Mesodermal cell (in vitro differentiated cells): Measurements from ENCODE around the gene SLC9A3.

Experiments
- H3K27ac ChIP-seq: 2 replicates; pipeline ENCODE4 v1.7.0; 2013; ENCODE audit warnings: mild to moderate bottlenecking, low read depth, low read length, moderate library complexity; ENCODE audit not compliant: severe bottlenecking
- H3K36me3 ChIP-seq: 2 replicates; pipeline ENCODE4 v1.7.1; 2013; ENCODE audit warnings: mild to moderate bottlenecking, low read length, moderate library complexity; ENCODE audit not compliant: control insufficient read depth, insufficient read depth
- H3K4me1 ChIP-seq: one replicate; pipeline ENCODE4 v1.7.1; 2013; ENCODE audit warnings: mild to moderate bottlenecking, low read length; ENCODE audit not compliant: insufficient read depth, control insufficient read depth, poor library complexity, severe bottlenecking
- H3K4me3 ChIP-seq: 2 replicates; pipeline ENCODE4 v1.7.0; 2013; ENCODE audit warnings: low read length, control low read depth, mild to moderate bottlenecking; ENCODE audit not compliant: insufficient read depth, poor library complexity, severe bottlenecking; ENCODE audit errors: extremely low read depth
- H3K9me3 ChIP-seq: 2 replicates; pipeline ENCODE4 v1.7.1; 2013; ENCODE audit warnings: mild to moderate bottlenecking, low read length, moderate library complexity; ENCODE audit not compliant: control insufficient read depth
- WGBS, 2 experiments: methylation state at CpG; one replicate each; pipeline ENCODE4 v1.1.5; 2013; ENCODE audit warnings: missing lambda C conversion rate in 2 of 2; ENCODE audit not compliant: insufficient coverage in 2 of 2; 5-methylcytosine and 5-hydroxymethylcytosine counted together

The SLC9A3 gene

DNA sequence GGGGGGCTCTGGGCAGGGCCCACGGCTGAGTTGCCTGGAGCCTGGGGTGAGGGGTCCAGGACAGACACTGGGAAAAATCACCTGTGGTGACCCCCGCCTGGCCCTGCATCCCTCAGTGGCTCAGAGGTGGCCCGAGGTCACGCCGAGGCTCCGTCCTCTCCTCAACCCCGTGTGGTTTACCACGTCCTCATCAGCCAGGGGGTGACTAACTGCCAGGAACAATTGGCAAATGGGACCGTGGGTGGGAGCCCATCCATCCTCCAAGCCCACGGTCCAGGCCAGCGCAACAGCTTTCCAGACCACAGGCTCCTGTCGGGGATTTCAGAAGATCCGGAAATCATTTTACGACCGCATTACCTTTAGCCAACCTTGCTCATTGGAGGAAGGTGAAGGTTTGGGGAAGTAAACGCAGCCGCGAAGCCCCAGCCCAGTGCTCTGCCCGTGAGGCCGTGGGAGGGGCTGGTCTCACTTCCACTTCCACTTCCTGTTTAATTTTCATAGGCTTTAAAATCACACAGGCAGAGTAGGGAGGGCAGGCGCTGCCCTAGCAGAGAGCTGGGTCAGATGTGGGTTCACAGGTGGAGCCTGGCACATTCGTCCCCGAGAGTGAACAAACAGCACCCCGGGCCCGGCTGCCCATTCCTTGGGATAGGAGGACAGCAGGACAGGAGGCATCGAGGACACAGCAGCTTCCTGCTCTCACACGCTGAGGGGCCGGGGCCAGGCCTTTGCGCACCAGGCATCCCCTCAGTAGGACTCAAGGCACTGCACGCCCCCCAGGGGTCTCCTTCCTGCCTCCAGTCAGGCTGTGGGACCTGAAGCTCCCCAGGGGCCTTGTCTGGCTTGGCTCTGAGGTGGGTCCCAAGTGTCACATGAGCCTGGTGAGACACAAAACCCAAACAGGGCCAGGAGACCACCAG is 19.8 kb upstream of the SLC9A3 start:
- WGBS, 2 experiments, result 85 to 94% methylated on average over 22 to 28 of the region's 30 CpGs
- H3K4me3 ChIP-seq, result no peak overlapping the region
- no peak overlapping the region for H3K27ac ChIP-seq
- no peaks in the 10 kb centered on the region for H3K9me3 ChIP-seq
- H3K4me1 ChIP-seq, result no peaks in the 10 kb centered on the region
- H3K36me3 ChIP-seq, result no peaks in the 10 kb centered on the region

DNA sequence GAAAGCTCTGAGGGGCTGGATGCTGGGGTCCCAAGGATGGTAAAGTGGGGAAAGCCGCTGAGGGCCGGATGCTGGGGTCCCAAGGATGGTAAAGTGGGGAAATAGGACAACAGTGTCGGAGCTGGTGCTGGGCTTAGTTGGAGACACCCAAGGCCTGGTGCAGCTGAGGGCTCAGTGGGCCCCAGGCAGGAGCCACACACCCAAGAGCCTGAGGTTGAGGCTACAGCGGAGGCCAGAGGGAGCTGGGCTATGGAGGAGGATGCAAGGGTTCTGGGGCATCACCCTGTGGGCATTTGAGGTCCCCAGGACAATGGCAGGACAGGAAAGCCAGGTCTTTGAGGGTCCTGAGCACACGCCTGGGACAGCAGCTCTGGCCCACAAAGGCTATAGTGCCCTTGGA is 19.1 kb upstream of the SLC9A3 start:
- no peak overlapping the region for H3K4me3 ChIP-seq
- 87 to 93% methylated on average over 4 to 5 of the region's 5 CpGs for WGBS, 2 experiments

DNA sequence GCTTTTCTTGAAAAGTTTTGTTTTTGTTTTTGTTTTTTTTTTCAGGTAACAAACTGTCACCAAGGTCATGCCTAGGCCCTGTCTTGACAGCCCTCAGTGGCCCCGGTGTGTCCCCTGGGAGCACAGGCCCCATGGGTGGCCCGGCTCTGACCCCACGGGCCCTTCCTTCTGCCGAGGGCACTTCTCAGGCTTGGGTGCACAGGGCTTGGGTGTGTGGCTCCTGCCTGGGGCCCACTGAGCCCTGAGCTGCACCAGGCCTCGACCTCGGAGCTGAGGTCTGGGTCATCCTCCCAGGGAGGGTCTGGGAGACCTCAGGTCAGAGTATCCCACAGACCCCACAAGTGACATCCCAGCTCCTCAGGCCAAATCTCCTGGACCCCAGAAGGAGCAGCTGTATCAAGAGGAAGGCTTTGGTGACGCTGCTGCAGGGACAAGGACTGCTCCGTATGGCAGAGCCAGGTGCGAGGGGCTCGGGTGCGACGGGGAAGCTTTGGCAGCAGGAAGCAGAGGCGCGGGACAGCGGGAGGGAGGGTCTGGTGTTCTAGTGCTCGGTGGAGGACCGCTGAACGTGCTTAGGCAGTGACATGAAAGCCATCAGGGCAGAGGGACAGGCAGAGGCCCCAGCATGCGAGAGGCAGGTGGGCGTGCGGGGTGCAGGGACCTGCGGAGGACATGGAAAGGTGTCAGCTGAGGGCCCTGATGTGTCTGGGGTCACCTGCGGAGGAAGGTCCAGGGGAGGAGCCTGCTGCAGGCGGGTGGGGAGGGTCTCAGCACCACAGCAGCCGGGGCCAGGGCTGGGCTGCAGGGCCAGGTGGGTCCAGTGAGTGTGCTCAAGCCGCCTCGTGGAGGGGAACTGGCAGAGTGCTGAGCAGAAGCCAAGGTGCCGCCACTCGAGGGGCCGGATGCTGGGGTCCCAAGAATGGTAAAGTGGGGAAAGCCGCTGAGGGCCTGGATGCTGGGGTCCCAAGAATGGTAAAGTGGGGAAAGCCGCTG is 18.4 kb upstream of the SLC9A3 start:
- Histone ChIP-seq H3K4me3 (no peak overlapping the region), H3K36me3 (no peaks in the 10 kb centered on the region), H3K9me3 (no peaks in the 10 kb centered on the region), H3K27ac (no peak overlapping the region), H3K4me1 (no peaks in the 10 kb centered on the region)
- 88 to 93% methylated on average over 31 to 32 of the region's 32 CpGs for WGBS, 2 experiments

More for the DNA sequence above, 19.1 kb upstream of the SLC9A3 start:
- Histone ChIP-seq H3K4me1 (no peaks in the 10 kb centered on the region), H3K9me3 (no peaks in the 10 kb centered on the region), H3K27ac (no peak overlapping the region), H3K36me3 (no peaks in the 10 kb centered on the region)

DNA sequence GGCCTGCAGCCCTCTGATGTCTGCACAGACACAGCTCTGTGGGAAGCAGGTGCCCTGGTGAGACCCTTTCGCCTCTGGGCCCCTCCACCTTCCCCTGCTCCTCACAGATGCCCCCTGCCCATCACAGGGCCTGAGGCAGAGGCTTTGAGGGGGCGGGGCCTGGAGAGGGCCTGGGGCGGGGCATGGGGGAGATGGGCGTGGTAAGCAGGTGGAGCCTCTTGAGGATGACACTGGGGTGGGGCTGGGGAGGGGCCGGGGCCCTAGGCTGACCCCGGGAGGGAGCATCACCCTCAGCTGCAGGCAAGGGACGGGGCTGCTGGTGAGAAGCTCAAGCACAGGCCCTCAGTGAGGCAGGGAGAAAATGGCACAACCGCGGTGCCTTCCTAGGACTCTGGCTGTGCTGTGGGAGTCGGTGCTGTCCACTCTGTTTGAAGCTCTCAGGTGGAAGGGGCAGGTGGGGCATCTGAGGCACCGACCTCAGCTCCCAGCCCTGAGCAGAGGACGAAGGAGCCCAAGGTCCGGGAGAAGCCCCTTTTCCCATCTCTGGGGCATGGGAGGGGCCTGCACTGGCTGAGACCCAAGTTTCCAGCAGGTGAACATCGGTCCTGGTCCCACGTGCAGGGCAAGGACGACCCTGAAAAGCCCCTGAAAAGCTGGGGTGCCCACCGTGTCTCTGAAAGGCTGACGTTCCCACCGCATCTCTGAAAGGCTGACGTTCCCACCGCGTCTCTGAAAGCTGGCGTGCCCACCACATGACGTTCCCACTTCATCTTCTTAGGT is 17.5 kb upstream of the SLC9A3 start:
- Histone ChIP-seq H3K4me1 (no peaks in the 10 kb centered on the region), H3K36me3 (no peaks in the 10 kb centered on the region), H3K4me3 (no peak overlapping the region), H3K27ac (no peak overlapping the region), H3K9me3 (no peaks in the 10 kb centered on the region)
- WGBS, 2 experiments, result 81 to 84% methylated on average over 19 to 21 of the region's 24 CpGs

DNA sequence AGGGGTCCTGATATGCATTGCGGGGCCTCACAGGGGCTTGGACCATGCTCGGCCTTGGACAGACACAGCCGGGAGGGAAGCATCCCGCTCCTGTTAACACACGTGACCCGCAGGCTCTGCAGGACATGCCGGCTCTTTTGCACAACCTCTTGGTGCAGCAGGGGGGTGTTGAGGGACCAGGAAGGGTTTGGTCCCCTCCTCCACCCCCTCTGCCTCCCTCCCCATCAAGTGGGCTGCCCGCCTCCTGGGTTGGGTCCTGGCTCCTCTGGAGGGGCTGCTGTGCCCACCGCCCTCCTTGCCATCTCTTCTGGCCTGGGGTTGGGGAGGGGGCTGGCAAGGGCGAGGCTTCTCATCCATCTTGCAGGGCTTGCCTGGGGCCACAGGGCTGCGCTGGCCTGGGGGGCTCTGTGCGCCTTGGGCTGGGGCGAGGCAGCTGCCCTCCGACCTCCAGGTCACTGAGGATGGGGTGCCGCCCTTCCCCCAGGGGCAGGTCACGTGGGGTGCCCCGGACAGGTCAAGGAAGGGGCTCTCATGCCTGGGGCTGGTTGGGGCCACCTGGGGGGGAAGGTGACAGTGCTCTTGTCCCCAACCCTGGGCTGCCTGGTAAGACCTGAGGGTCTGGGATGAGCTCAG is 16.8 kb upstream of the SLC9A3 start:
- 80 to 99% methylated on average over 2 to 10 of the region's 17 CpGs for WGBS, 2 experiments
- H3K4me3 ChIP-seq, result no peak overlapping the region

DNA sequence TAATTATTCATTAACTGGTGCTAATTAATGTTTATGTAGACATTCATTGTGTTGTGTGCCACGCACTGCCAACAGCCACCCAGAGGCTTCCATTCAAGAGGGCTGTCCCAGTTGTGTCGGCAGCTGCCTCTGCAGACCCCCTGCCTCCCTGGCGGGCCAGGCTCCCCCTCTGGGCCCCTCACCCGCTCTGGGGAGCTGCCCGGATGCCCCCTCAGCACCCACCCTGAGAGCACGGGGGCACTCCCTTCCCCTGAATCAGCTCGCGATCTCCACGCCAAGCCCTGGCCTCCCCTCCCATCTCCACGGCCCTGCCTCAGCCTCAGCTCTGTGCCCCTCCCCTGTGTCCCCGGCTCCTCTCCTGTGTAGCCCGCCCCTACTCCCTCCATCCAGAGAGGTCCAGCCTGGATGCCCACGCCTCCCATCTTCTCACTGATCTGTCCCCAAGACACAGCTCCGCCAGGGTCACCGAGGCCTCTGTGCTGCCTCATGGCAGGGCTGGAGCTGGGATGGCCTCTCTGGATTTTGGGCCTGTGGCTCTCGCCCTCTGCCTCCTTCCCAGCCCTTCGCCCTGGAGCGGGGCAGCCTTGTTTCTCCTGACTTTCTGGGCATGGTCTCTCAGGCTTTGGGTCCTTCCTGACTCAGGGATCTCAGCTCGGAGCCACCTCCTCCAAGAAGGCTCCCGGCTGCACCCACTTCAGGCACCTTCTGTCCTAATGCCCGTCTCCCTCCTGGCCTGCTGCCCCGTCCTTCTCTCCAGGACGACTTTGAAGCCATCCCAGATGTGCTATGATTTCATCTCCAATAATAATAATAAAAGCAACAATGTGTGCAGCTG is 16.0 kb upstream of the SLC9A3 start:
- WGBS, 2 experiments, result 86 to 87% methylated on average over 18 to 21 of the region's 23 CpGs
- Histone ChIP-seq H3K4me3 (no peak overlapping the region), H3K27ac (no peak overlapping the region), H3K36me3 (no peaks in the 10 kb centered on the region), H3K9me3 (no peaks in the 10 kb centered on the region), H3K4me1 (no peaks in the 10 kb centered on the region)

More for the DNA sequence above, 16.8 kb upstream of the SLC9A3 start:
- H3K27ac ChIP-seq, result no peak overlapping the region
- no peaks in the 10 kb centered on the region for H3K9me3 ChIP-seq
- no peaks in the 10 kb centered on the region for H3K4me1 ChIP-seq
- no peaks in the 10 kb centered on the region for H3K36me3 ChIP-seq

DNA sequence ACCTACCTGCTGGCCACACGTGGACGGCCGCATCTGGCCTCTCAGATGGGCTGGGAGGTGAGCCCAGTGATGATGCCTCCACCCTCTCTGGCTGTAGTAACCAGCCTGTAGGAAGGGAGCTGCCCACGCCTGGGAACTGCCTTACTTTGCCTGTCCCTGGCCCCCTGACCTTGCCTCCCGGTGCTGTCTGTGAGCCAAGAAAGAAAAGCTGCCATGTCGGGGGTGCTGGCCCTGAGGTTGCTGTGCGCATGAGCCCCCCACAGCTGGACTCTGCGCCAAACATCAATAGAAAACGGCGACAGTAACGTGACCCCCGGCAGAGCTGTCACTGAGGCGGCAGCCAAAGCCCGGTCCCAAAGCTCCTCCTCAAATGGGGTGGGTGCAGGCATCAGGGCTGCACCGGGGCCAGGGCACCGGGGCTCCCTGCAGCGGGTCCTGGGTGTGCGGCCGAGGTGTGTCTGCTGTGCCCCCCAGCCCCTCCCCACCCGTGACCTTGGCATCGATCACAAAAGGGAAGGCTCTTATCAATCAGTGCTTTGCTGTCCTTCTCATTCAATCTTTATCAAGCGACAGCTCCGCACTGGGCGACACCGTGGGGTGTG is 15.3 kb upstream of the SLC9A3 start:
- H3K4me1 ChIP-seq, result no peaks in the 10 kb centered on the region
- no peak overlapping the region for H3K4me3 ChIP-seq
- no peaks in the 10 kb centered on the region for H3K9me3 ChIP-seq
- no peak overlapping the region for H3K27ac ChIP-seq
- WGBS, 2 experiments, result 74 to 79% methylated on average over 20 to 21 of the region's 25 CpGs
- H3K36me3 ChIP-seq, result no peaks in the 10 kb centered on the region

DNA sequence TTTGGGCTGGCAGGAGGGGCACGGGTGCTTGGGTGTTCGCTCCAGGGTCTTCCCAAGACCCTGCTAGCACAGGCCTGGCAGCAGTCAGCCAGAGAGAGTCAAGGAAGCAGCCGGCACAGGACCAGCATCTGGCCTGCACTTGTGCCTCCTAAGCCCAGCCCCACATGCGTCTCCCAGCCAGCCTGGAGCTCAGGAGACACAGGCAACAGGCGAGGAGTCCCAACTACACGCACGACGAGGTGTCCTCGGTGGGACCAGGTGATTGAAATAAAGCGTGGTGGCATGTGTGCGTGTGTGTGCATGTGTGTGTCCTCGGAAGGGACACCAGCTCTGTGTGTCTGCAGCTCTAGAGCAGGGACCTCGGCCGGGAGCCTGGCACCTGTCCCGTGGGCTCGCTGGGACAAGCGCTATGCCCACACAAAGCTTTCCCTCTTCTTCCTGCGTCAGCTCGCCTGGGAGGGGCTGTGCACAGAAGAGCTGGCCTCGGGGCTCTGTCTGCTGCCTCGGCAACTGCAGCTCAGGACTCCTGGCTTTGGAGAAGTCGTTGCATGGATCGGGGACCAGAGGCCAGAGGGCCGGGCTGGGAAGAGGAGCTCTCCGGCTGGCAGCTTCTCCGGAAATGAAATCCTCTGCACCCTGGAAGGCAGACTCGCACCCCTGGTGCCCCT is 14.7 kb upstream of the SLC9A3 start:
- H3K9me3 ChIP-seq, result no peaks in the 10 kb centered on the region
- no peak overlapping the region for H3K4me3 ChIP-seq
- 86 to 89% methylated on average over 21 to 26 of the region's 27 CpGs for WGBS, 2 experiments
- no peak overlapping the region for H3K27ac ChIP-seq
- no peaks in the 10 kb centered on the region for H3K36me3 ChIP-seq
- no peaks in the 10 kb centered on the region for H3K4me1 ChIP-seq

DNA sequence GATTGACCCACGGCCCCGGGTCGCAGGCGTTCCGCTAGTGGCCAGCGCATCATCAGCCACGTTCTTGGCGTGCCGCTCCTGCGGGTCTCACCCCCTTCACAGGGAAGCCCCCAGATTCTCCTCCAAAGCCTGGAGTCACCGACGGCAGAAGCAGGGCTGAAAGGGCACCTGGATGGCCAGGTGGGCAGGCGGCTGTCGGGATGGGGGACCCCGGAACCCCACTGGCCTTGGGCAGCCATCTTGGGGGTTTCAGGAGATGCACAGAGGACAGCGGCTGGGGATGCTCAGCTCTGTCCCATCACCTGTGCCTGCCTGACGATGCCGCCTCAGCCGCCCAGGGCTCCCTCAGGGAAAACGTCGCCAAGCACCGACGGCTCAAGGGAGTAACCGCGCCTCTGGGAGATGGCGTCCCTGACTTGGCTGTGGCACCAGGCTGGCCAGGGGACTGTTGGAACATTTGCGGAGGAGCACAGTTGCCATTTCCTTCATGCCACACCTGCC is 14.1 kb upstream of the SLC9A3 start:
- Histone ChIP-seq H3K4me3 (no peak overlapping the region), H3K36me3 (no peaks in the 10 kb centered on the region), H3K4me1 (peaks cover 2% of the 10 kb centered on the region), H3K9me3 (no peaks in the 10 kb centered on the region), H3K27ac (no peak overlapping the region)
- WGBS, 2 experiments, result 94 to 97% methylated on average over 20 to 27 of the region's 27 CpGs
